A549 (cell line): Measurements from ENCODE around the gene COL24A1. TPM values are rescaled to one million over a fixed set of nuclear protein-coding genes. Genes with fewer than 3 reads are reported as not detected.

Experiments
- ATAC-seq, 2 experiments: fragments of 200-7000 bp in 1 of 2; fragments of >200 bp in 1 of 2; cut with Nextera tagmentation in 1 of 2; cut with Tn5 transposase in 1 of 2; 3 replicates each; pipeline versions ENCODE4 v1.8.0 to v1.9.1; 2018 to 2020; ENCODE audit warnings: mild to moderate bottlenecking in 1 of 2, moderate library complexity in 1 of 2
- CTCF ChIA-PET: fragments of 300-600 bp; sonication (Branson Sonifier 250); formaldehyde crosslinking; extraction: SDS; loops from one replicate; lab custom pipeline; 2021; ENCODE audit warnings: antibody characterized with exemption, inconsistent platforms; lab: Yijun Ruan, JAX
- POLR2A ChIA-PET: fragments of 350-600 bp; formaldehyde crosslinking; extraction: SDS; loops from one replicate; lab custom pipeline; 2021; ENCODE audit warnings: antibody characterized with exemption, inconsistent platforms; lab: Yijun Ruan, JAX
- DNase-seq, 2 experiments: peaks; one replicate each; pipeline versions ENCODE4 v3.0.0 to v3.0.0-alpha.2; 2011 to 2016; ENCODE audit warnings: low read depth in 1 of 2, low spot score in 1 of 2
- FAIRE-seq: peaks from 2 replicates; lab custom pipeline; 2011; peaks lifted over from hg19 to GRCh38; lab: Jason Lieb, UNC
- H3K27ac ChIP-seq, 2 experiments: fragments of >200 bp; sonication (Bioruptor Twin); formaldehyde crosslinking; 3 replicates each; pipeline ENCODE4 v1.5.1; 2016 to 2017
- H3K4me1 ChIP-seq: fragments of >200 bp; sonication (Bioruptor Twin); formaldehyde crosslinking; 3 replicates; pipeline ENCODE4 v1.6.1; 2016
- H3K4me2 ChIP-seq: fragments of >200 bp; sonication (Bioruptor Twin); formaldehyde crosslinking; 3 replicates; pipeline ENCODE4 v1.6.1; 2016
- H3K4me3 ChIP-seq: fragments of >200 bp; sonication (Bioruptor Twin); formaldehyde crosslinking; 3 replicates; pipeline ENCODE4 v1.5.1; 2016
- H3K9me3 ChIP-seq: fragments of >200 bp; sonication (Bioruptor Twin); formaldehyde crosslinking; 3 replicates; pipeline ENCODE4 v1.6.1; 2016
- ATOH8 ChIP-seq: fragments of 250-450 bp; sonication (Bioruptor Pico); IDR thresholded peaks from 2 replicates; pipeline ENCODE4 v1.5.0; 2020; ENCODE audit warnings: low read depth, mild to moderate bottlenecking, moderate library complexity
- BCL3 ChIP-seq: fragments of >200 bp; sonication (Bioruptor Twin); formaldehyde crosslinking; IDR thresholded peaks from 3 replicates; pipeline ENCODE4 v1.6.1; 2016
- CBX2 ChIP-seq: fragments of 200-600 bp; sonication (generic); IDR thresholded peaks from 2 replicates; pipeline ENCODE4 v1.6.1; 2016; ENCODE audit warnings: low read depth, mild to moderate bottlenecking, borderline replicate concordance
- CHD2 ChIP-seq: fragments of 150-350 bp; IDR thresholded peaks from 2 replicates; pipeline ENCODE4 v1.6.1; 2014; ENCODE audit warnings: low read length; ENCODE audit not compliant: partially characterized antibody
- CTCF ChIP-seq: fragments of >200 bp; sonication (Bioruptor Twin); formaldehyde crosslinking; IDR thresholded peaks from 3 replicates; pipeline ENCODE4 v1.5.1; 2016
- ESRRA ChIP-seq: fragments of 150-350 bp; IDR thresholded peaks from 2 replicates; pipeline ENCODE4 v1.6.1; 2014; ENCODE audit warnings: mild to moderate bottlenecking, low read length, borderline replicate concordance
- FOSL2 ChIP-seq, 2 experiments: fragments of 450-650 bp in 1 of 2; fragments of >200 bp in 1 of 2; sonication (Bioruptor Twin) in 1 of 2; formaldehyde crosslinking; IDR thresholded peaks; 2 replicates each; pipeline versions ENCODE4 v1.5.0 to v1.6.1; 2016 to 2020; ENCODE audit warnings: mild to moderate bottlenecking in 1 of 2, moderate library complexity in 1 of 2
- HES2 ChIP-seq: fragments of >200 bp; sonication (Bioruptor Twin); formaldehyde crosslinking; IDR thresholded peaks from 2 replicates; pipeline ENCODE4 v1.6.1; 2016
- HEYL ChIP-seq: fragments of 250-450 bp; sonication (Bioruptor Pico); IDR thresholded peaks from 2 replicates; pipeline ENCODE4 v1.8.0; 2021; ENCODE audit warnings: mild to moderate bottlenecking, moderate library complexity
- JUN ChIP-seq, 2 experiments: fragments of >200 bp; sonication (Bioruptor Twin); formaldehyde crosslinking; IDR thresholded peaks; 2 replicates in 1 of 2; 3 replicates in 1 of 2; pipeline ENCODE4 v1.6.1; 2016 to 2017
- JUNB ChIP-seq: fragments of >200 bp; sonication (Bioruptor Twin); formaldehyde crosslinking; IDR thresholded peaks from 2 replicates; pipeline ENCODE4 v1.6.1; 2016
- KDM1A ChIP-seq: fragments of 200-600 bp; sonication (generic); IDR thresholded peaks from 2 replicates; pipeline ENCODE4 v1.6.1; 2016; ENCODE audit warnings: low read depth, mild to moderate bottlenecking
- KDM5A ChIP-seq: fragments of 200-600 bp; sonication (generic); IDR thresholded peaks from 2 replicates; pipeline ENCODE4 v1.6.1; 2016; ENCODE audit warnings: antibody characterized with exemption, mild to moderate bottlenecking
- MAFK ChIP-seq: fragments of 450-650 bp; IDR thresholded peaks from 2 replicates; pipeline ENCODE4 v1.6.1; 2014; ENCODE audit not compliant: partially characterized antibody
- NPAS2 ChIP-seq: fragments of 250-450 bp; sonication (Bioruptor Pico); IDR thresholded peaks from 2 replicates; pipeline ENCODE4 v1.8.0; 2022; ENCODE audit warnings: mild to moderate bottlenecking, moderate library complexity, borderline replicate concordance
- RCOR1 ChIP-seq: fragments of 150-350 bp; IDR thresholded peaks from 2 replicates; pipeline ENCODE4 v1.6.1; 2014; ENCODE audit warnings: antibody characterized with exemption, low read length, low read depth
- SMC3 ChIP-seq: fragments of >200 bp; sonication (Bioruptor Twin); formaldehyde crosslinking; IDR thresholded peaks from 3 replicates; pipeline ENCODE4 v1.6.1; 2018; ENCODE audit warnings: inconsistent platforms
- SREBF2 ChIP-seq: fragments of 450-650 bp; IDR thresholded peaks from 2 replicates; pipeline ENCODE4 v1.6.1; 2014; ENCODE audit warnings: mild to moderate bottlenecking, moderate library complexity
- ZFP36 ChIP-seq: fragments of 450-650 bp; IDR thresholded peaks from 2 replicates; pipeline ENCODE4 v1.6.1; 2014; ENCODE audit warnings: borderline replicate concordance; ENCODE audit not compliant: partially characterized antibody
- ZNF302 ChIP-seq: fragments of 250-450 bp; sonication (Bioruptor Pico); IDR thresholded peaks from 2 replicates; pipeline ENCODE4 v1.9.0; 2021; ENCODE audit warnings: inconsistent platforms, mild to moderate bottlenecking, moderate library complexity
- whole genome bisulfite sequencing: methylation state at CpG from one replicate; pipeline ENCODE4 v1.1.6; 2017; ENCODE audit errors: missing lambda C conversion rate; 5-methylcytosine and 5-hydroxymethylcytosine counted together
- polyA plus RNA-seq, 4 experiments: library from polyadenylated mRNA; depleted of rRNA in 3 of 4; stranded (reverse); fragments of >200 nt; fragmentation: RNase III in 1 of 4; extraction: RNeasy Plus Mini Kit Qiagen cat#74134 plus additional on column Dnase treatment in 1 of 4; gene quantifications; 2 replicates in 3 of 4; 3 replicates in 1 of 4; pipeline ENCODE4 v1.2.3, GENCODE V29; 2011 to 2017

COL24A1 gene
- polyA plus RNA-seq, 2 of the 4 experiments (the other 2 are of a cell fraction): 0.03 to 0.13 TPM

- ChIA-PET CTCF (no interaction called here), POLR2A (no interaction called here)
- no peak overlapping the region for H3K27ac ChIP-seq
- H3K4me3 ChIP-seq: no peak overlapping the region
- no peaks in the 10 kb centered on the region for H3K9me3 ChIP-seq
- 50% methylated on average over 1 of the region's 2 CpGs for WGBS
- DNase-seq: no peak
- TF ChIP-seq ZNF302 (CRISPR knock-in tag) (no peak), KDM5A (no peak), BCL3 (no peak), NPAS2 (CRISPR knock-in tag) (no peak), ESRRA (no peak), FOSL2 (IDR thresholded peaks at IDR 0.05) (no peak), FOSL2 (CRISPR knock-in tag; IDR thresholded peaks at IDR 0.05) (no peak), CHD2 (no peak), SREBF2 (no peak), JUNB (no peak), CBX2 (no peak), MAFK (no peak), ZFP36 (no peak), CTCF (no peak)
- no peak for FAIRE-seq
- ATAC-seq: no peak
- H3K4me2 ChIP-seq: no peak overlapping the region
- H3K4me1 ChIP-seq: no peaks in the 10 kb centered on the region
Measured at GRCh38 chr1:86105533-86105866, 51.1 kb downstream of the COL24A1 start.

- 76% methylated on average over 11 of the region's 12 CpGs for WGBS
- FAIRE-seq (no peak), ATAC-seq (no peak), DNase-seq (no peak)
- ChIA-PET POLR2A (no interaction called here), CTCF (no interaction called here)
- Histone ChIP-seq H3K4me1 (no peaks in the 10 kb centered on the region), H3K4me2 (no peak overlapping the region), H3K4me3 (no peak overlapping the region), H3K27ac (no peak overlapping the region), H3K9me3 (no peaks in the 10 kb centered on the region)
- TF ChIP-seq JUN (IDR thresholded peaks at IDR 0.05) (no peak), RCOR1 (no peak), HES2 (no peak), HEYL (CRISPR knock-in tag) (no peak), SMC3 (no peak), BCL3 (no peak)
Measured at GRCh38 chr1:86104606-86105532, 51.7 kb downstream of the COL24A1 start.

- H3K4me1 ChIP-seq: no peaks in the 10 kb centered on the region
- H3K27ac ChIP-seq: no peak overlapping the region
- H3K4me3 ChIP-seq: no peak overlapping the region
- TF ChIP-seq ATOH8 (CRISPR knock-in tag) (no peak), KDM1A (no peak)
- CTCF ChIA-PET: no interaction called here
- FAIRE-seq (no peak), ATAC-seq (no peak), DNase-seq (no peak)
- WGBS: 0% methylated on average over 2 of the region's 2 CpGs
- H3K9me3 ChIP-seq: no peaks in the 10 kb centered on the region
- H3K4me2 ChIP-seq: no peak overlapping the region
- POLR2A ChIA-PET: no interaction called here
Measured at GRCh38 chr1:86101616-86102015, 55.0 kb downstream of the COL24A1 start.
